Body of pancreas (tissue), 4 donors: ENCODE results near the gene ESPN. TPM values are rescaled to one million over a fixed set of nuclear protein-coding genes. Genes with fewer than 3 reads are reported as not detected.
A peak's percentile ranks its signal among the peaks of the same experiment; 100 is the strongest.

Experiments used
- ATAC-seq: fragments of 150-250 bp; one replicate; pipeline ENCODE4 v1.9.1; 2016
- DNase-seq, 4 donors: peaks; one replicate each; pipeline ENCODE4 v3.0.0-alpha.2; 2019
- H3K27ac ChIP-seq, 4 donors: fragments of 200-600 bp; sonication (generic); 1 replicate in 3 of 4; 2 replicates in 1 of 4; pipeline versions ENCODE4 v1.5.1 to v1.6.1; 2016 to 2019; ENCODE audit warnings: mild to moderate bottlenecking in 1 of 4, mixed read lengths in 1 of 4, moderate library complexity in 1 of 4
- H3K27me3 ChIP-seq, 2 donors: fragments of 200-600 bp; sonication (generic); one replicate each; pipeline ENCODE4 v1.6.0; 2016; ENCODE audit warnings: mild to moderate bottlenecking in 1 of 2
- H3K36me3 ChIP-seq, 2 donors: fragments of 200-600 bp; sonication (generic); replicated peaks in 1 of 2; 2 replicates each; pipeline ENCODE4 v1.5.1; 2016; ENCODE audit warnings: low read depth in 2 of 2; ENCODE audit not compliant: insufficient read depth in 1 of 2
- H3K4me1 ChIP-seq: fragments of 200-600 bp; sonication (generic); one replicate; pipeline ENCODE4 v1.6.0; 2016
- H3K4me3 ChIP-seq, 2 donors: fragments of 200-600 bp; sonication (generic); 1 replicate in 1 of 2; 2 replicates in 1 of 2; pipeline ENCODE4 v1.5.1; 2016 to 2019
- H3K9me3 ChIP-seq, 3 donors: fragments of 200-600 bp; sonication (generic); 1 replicate in 2 of 3; 2 replicates in 1 of 3; pipeline ENCODE4 v1.5.1; 2016
- CTCF ChIP-seq, 7 experiments: fragments of 450-650 bp in 4 of 7; fragments of 200-600 bp in 3 of 7; sonication (generic) in 3 of 7; IDR thresholded peaks; one replicate each; pipeline ENCODE4 v1.5.1; 2016 to 2019; ENCODE audit warnings: antibody characterized with exemption in 7 of 7
- POLR2A ChIP-seq, 3 donors: fragments of 450-650 bp; IDR thresholded peaks; one replicate each; pipeline ENCODE4 v1.6.1; 2016; ENCODE audit warnings: antibody characterized with exemption in 3 of 3, mild to moderate bottlenecking in 2 of 3
- WGBS, 2 donors: methylation state at CpG; one replicate each; pipeline ENCODE4 v1.1.5; 2017; 5-methylcytosine and 5-hydroxymethylcytosine counted together
- intact Hi-C: fragments of 100-400 bp; cut with DNase I; formaldehyde crosslinking; loops from one replicate; pipeline ENCODE4 v1.15.1; 2023
- total RNA-seq, 2 donors: library from RNA; depleted of rRNA; stranded (reverse); fragments of >200 nt; gene quantifications; one replicate each; pipeline ENCODE4 v1.1.0, GENCODE V29; 2016

Gene ESPN
- total RNA-seq, 2 donors from 2014 or later, result 0.26 to 4.0 TPM

- Histone ChIP-seq H3K27me3 (no peaks in the 10 kb centered on the region), H3K9me3 (no peaks in the 10 kb centered on the region), H3K27ac (peak overlapping the region in 1 of 4 donors; percentile 11), H3K4me3 (no peak overlapping the region), H3K4me1 (peaks cover 17% of the 10 kb centered on the region), H3K36me3 (no peaks in the 10 kb centered on the region)
- 84 to 87% methylated on average over 24 of the region's 27 CpGs for WGBS, 2 donors
- no peak for TF ChIP-seq POLR2A (IDR thresholded peaks at IDR 0.05)
- no peak for TF ChIP-seq CTCF (IDR thresholded peaks at IDR 0.05)
- ATAC-seq (no peak), DNase-seq (no peak)
- intact Hi-C loops, result no loop called here
Observed at GRCh38 chr1:6500544-6501278, 76.1 kb downstream of the ESPN start.

GRCh38 chr1:6501279-6501813 is 76.8 kb downstream of the ESPN start:
- Histone ChIP-seq H3K4me1 (peaks cover 15% of the 10 kb centered on the region), H3K36me3 (no peaks in the 10 kb centered on the region), H3K27ac (peak overlapping the region in 1 of 4 donors; percentile 11), H3K27me3 (no peaks in the 10 kb centered on the region), H3K4me3 (no peak overlapping the region), H3K9me3 (no peaks in the 10 kb centered on the region)
- ATAC-seq, result no peak
- intact Hi-C loops, result no loop called here
- no peak for DNase-seq
- no peak for TF ChIP-seq POLR2A (IDR thresholded peaks at IDR 0.05)
- no peak for TF ChIP-seq CTCF (IDR thresholded peaks at IDR 0.05)
- WGBS, 2 donors, result 74 to 77% methylated on average over 10 of the region's 10 CpGs

GRCh38 chr1:6502000-6502891 is 77.7 kb downstream of the ESPN start:
- ATAC-seq (no peak), DNase-seq (peak in 2 of 4 donors; percentile 32 to 44)
- no peaks in the 10 kb centered on the region for H3K9me3 ChIP-seq
- 67 to 68% methylated on average over 5 to 30 of the region's 31 CpGs for WGBS, 2 donors
- H3K4me1 ChIP-seq, result peaks cover 8% of the 10 kb centered on the region
- TF ChIP-seq POLR2A (IDR thresholded peaks at IDR 0.05) (no peak), CTCF (IDR thresholded peaks at IDR 0.05) (no peak)
- intact Hi-C loops, result no loop called here
- no peak overlapping the region for H3K4me3 ChIP-seq
- no peaks in the 10 kb centered on the region for H3K36me3 ChIP-seq
- no peaks in the 10 kb centered on the region for H3K27me3 ChIP-seq
- peak overlapping the region in 1 of 4 donors; percentile 11 for H3K27ac ChIP-seq

GRCh38 chr1:6503884-6504602 is 79.5 kb downstream of the ESPN start:
- TF ChIP-seq CTCF (IDR thresholded peaks at IDR 0.05), result no peak
- TF ChIP-seq POLR2A (IDR thresholded peaks at IDR 0.05), result no peak
- Histone ChIP-seq H3K4me1 (peaks cover 5% of the 10 kb centered on the region), H3K27me3 (no peaks in the 10 kb centered on the region), H3K4me3 (no peak overlapping the region), H3K27ac (no peak overlapping the region), H3K36me3 (no peaks in the 10 kb centered on the region), H3K9me3 (no peaks in the 10 kb centered on the region)
- 75 to 88% methylated on average over 9 to 19 of the region's 20 CpGs for WGBS, 2 donors
- intact Hi-C loops, result no loop called here
- ATAC-seq (no peak), DNase-seq (no peak)
